HT-29 (cell line): Measurements from ENCODE around the gene DDX60. TPM values are rescaled to one million over a fixed set of nuclear protein-coding genes. Genes with fewer than 3 reads are reported as not detected.
A peak's percentile ranks its signal among the peaks of the same experiment; 100 is the strongest.
"Not testable (repeated sequence)": the region's sequence is repeated elsewhere in the genome, so short reads cannot be mapped to it uniquely, and the experiment has no call there.

Experiments
- DNase-seq: peaks from one replicate; pipeline ENCODE4 v3.0.0-alpha.2; 2015; ENCODE audit warnings: low spot score
- total RNA-seq: library from RNA; depleted of rRNA; stranded (reverse); fragments of >200 nt; shearing (Covaris generic); gene quantifications from 2 replicates; pipeline ENCODE4 v1.2.3, GENCODE V29; 2014; rRNA removed

DDX60 gene, protein sequence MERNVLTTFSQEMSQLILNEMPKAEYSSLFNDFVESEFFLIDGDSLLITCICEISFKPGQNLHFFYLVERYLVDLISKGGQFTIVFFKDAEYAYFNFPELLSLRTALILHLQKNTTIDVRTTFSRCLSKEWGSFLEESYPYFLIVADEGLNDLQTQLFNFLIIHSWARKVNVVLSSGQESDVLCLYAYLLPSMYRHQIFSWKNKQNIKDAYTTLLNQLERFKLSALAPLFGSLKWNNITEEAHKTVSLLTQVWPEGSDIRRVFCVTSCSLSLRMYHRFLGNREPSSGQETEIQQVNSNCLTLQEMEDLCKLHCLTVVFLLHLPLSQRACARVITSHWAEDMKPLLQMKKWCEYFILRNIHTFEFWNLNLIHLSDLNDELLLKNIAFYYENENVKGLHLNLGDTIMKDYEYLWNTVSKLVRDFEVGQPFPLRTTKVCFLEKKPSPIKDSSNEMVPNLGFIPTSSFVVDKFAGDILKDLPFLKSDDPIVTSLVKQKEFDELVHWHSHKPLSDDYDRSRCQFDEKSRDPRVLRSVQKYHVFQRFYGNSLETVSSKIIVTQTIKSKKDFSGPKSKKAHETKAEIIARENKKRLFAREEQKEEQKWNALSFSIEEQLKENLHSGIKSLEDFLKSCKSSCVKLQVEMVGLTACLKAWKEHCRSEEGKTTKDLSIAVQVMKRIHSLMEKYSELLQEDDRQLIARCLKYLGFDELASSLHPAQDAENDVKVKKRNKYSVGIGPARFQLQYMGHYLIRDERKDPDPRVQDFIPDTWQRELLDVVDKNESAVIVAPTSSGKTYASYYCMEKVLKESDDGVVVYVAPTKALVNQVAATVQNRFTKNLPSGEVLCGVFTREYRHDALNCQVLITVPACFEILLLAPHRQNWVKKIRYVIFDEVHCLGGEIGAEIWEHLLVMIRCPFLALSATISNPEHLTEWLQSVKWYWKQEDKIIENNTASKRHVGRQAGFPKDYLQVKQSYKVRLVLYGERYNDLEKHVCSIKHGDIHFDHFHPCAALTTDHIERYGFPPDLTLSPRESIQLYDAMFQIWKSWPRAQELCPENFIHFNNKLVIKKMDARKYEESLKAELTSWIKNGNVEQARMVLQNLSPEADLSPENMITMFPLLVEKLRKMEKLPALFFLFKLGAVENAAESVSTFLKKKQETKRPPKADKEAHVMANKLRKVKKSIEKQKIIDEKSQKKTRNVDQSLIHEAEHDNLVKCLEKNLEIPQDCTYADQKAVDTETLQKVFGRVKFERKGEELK (N-terminal part only)
- 0.89 and 3.6 TPM in 2 replicates for total RNA-seq

- DNase-seq: peak; percentile 68
These were observed at the start of gene DDX60 for GRCh38 chr4:168318266-168318895. Gene DDX60, minus strand, starts transcription at chr4:168318752. Its CDS starts 7,493 bp downstream, at chr4:168311259.

DNA sequence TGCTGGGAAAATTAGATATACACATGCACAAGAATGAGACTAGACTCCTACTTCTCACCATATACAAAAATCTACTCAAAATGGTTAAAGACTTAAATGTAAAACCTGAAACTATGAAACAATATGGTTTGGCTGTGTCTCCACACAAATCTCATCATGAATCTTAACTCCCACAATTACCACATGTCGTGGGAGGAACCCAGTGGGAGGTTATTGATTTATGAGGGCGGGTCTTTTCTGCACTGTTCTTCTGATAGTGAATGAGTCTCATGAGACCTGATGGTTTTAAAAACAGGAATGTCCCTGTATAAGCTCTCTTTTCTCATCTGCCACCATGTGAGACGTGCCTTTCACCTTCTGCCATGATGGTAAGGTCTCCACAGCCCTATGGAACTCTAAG is 48.5 kb upstream of the DDX60 start:
- no peak for DNase-seq

- DNase-seq: no peak
These were observed 43.5 kb upstream of the DDX60 start for GRCh38 chr4:168362025-168362401.

GRCh38 chr4:168361365-168362024 is 42.9 kb upstream of the DDX60 start:
- DNase-seq: no peak

DNA sequence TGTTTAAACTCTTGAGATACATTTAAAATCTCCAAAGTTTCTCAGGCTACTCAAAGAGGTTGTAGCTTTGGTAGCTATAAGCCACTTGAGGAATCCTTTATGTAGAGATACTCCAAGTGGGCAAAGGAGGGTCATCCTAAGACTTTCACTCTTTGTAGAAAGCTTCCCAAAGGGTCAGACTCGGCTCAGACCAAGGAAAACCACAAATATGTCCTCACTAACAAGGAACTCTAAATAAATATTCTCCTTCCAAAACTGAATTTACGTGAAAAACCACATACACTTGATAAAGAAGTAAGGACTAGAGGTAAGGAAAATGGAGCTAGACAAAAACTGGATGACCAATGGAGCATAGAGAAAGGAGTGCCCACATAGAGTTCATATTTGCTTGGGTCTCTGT is 41.7 kb upstream of the DDX60 start:
- no peak for DNase-seq

DNA sequence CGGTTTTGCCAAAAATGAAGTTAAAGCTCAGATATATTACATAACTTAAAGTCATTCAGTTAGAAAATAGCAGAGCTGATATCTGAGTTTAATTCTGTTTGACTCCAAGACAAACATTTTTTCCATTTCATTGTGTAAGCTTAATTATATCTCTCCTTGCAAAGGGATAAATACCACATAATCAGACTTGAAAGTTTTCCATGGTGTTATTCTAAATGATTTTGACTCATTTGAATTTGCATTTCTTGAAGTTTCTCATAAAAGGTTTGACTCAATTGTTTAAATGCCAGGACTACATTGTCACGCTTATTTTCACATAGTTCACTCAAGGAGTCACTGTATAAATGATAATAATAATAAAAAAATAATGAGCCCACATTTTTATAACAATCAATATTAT is 39.4 kb upstream of the DDX60 start:
- DNase-seq: no peak

GRCh38 chr4:168353746-168354145 is 35.2 kb upstream of the DDX60 start:
- no peak for DNase-seq

DNA sequence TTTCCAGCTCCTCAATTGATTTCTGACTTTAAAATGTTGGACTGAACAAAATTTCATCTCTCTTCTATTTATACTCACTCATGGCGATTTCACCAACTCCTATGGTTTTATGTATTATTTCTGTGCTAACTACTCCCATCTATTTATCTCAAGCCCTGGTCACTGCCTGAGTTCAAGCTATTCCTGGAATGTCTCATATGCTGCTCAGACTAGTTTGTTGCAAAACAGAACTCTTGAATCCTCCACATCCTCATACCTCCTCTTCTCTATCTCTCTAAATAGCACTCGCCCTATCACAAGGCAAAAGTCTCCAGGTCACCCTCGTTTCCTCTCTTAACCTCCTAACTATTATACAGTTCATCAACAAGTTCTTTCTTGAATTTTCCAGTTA is 19.0 kb upstream of the DDX60 start:
- DNase-seq: no peak

- DNase-seq: no peak
These were observed 18.4 kb upstream of the DDX60 start for GRCh38 chr4:168336837-168337549.

- DNase-seq: no peak
These were observed 17.1 kb upstream of the DDX60 start for GRCh38 chr4:168335621-168336020.

GRCh38 chr4:168334053-168334452 is 15.5 kb upstream of the DDX60 start:
- DNase-seq: no peak

DNA sequence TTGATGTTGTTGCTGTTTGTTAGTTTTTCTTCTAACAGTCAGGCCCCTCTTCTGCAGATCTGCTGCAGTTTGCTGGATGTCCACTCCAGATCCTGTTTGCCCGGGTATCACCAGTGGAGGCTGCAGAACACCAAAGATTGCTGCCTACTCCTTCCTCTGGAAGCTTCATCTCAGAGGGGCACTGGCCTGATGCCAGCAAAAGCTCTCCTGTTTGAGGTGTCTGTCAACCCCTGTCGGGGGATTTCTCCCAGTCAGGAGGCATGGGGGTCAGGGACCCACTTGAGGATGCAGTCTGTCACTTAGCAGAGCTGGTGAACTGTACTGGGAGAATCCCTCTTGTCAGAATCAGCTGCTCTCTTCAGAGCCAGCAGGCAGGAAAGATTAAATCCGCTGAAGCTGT is 12.0 kb upstream of the DDX60 start:
- DNase-seq: not testable (repeated sequence)

GRCh38 chr4:168325591-168325990 is 7.0 kb upstream of the DDX60 start:
- DNase-seq: no peak

- no peak for DNase-seq
These were observed 2.5 kb upstream of the DDX60 start for GRCh38 chr4:168321006-168321405.

GRCh38 chr4:168319486-168320019 is 1.0 kb upstream of the DDX60 start:
- no peak for DNase-seq

DNA sequence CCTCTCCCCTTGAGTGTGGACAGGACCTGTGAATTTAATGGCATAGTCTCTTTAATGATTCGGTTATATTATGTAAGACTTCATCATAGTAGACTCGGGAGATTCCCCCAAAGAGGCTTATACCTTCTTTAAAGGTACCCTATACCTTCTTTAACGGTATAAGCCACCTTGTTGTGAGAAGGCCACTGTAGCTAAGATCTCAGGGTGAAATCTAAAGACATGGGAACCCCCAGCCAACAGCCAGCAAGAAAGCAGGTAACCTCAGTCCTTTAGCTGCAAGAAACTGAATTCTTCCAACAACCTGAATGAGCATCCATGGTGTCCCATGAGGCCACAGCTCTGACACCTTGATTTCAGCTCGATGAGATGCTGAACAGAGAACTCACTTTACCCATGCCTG is 931 bp downstream of the DDX60 start:
- no peak for DNase-seq

DNA sequence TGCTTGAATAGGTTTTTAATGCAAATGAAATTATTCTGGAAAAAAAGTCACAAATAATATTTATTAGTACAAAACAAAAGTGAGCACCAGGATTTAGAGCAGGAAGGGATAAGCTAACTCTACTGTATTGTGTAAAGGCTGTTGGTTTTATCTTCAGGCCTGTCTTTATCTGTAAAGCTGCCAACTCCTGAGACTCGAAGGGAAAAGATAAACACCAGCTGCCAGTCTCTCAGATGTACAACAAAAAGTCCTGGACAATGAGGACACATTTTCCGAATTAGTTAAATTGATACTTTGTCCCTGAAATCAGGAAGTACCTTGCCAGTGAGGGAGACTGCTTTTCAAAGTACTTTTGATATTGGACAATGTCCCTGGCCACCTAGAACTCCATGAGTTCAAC is 8.8 kb downstream of the DDX60 start:
- DNase-seq: no peak

DNA sequence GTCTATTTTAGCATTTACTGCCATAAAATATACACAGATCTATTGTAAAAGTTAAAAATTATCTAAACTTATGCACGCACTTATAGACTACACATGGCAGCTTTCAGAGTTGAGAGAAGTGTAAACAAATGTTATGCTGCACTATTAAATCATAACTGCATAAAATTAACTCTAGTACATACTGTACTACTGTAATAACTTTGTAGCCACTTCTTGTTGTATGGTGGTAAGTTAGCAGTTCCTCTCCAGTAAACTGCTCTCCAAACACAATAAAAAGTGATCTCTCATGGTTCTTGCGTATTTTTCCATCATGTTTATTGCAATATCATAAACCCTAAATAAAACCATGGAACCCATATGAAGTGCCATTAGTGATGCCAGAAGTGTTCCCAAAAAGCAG is 9.6 kb downstream of the DDX60 start:
- no peak for DNase-seq

DNA sequence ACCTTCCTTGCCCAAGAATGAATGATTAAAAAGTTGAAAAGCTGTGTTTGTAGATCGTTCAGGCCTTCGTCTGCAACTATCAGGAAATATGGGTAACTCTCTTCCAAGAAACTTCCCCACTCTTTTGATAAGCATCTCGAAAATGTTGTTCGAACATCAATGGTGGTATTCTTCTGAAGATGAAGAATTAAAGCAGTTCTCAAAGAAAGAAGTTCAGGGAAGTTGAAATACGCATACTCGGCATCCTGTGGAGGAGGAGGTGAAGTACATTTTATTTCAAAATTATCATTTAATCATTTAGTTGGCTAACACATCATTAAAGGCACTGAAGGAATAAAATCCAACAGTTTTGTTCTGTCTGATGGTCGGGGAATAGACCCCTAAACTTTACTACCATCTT is 12.1 kb downstream of the DDX60 start:
- DNase-seq: no peak
